Tibial nerve (tissue), 4 donors: ENCODE data around the gene SORBS1. TPM values are rescaled to one million over a fixed set of nuclear protein-coding genes. Genes with fewer than 3 reads are reported as not detected.
A peak's percentile ranks its signal among the peaks of the same experiment; 100 is the strongest.

Experiments used
- DNase-seq, 2 donors: peaks; one replicate each; pipeline ENCODE4 v3.0.0-alpha.2; 2019; ENCODE audit warnings: low spot score in 2 of 2
- H3K27ac ChIP-seq, 4 donors: fragments of 200-600 bp; sonication (generic) in 3 of 4; one replicate each; pipeline ENCODE4 v1.5.1; 2017 to 2019; ENCODE audit warnings: mild to moderate bottlenecking in 1 of 4
- H3K27me3 ChIP-seq, 2 donors: fragments of 200-600 bp; sonication (generic) in 1 of 2; one replicate each; pipeline versions ENCODE4 v1.5.1 to v1.6.0; 2017 to 2019
- H3K36me3 ChIP-seq, 3 donors: fragments of 200-600 bp; sonication (generic); one replicate each; pipeline ENCODE4 v1.5.1; 2018 to 2019
- H3K4me1 ChIP-seq, 4 donors: fragments of 200-600 bp; sonication (generic) in 3 of 4; one replicate each; pipeline ENCODE4 v1.5.1; 2017 to 2019
- H3K4me3 ChIP-seq, 4 donors: fragments of 200-600 bp; sonication (generic) in 3 of 4; one replicate each; pipeline ENCODE4 v1.5.1; 2017 to 2019; ENCODE audit warnings: mild to moderate bottlenecking in 1 of 4, moderate library complexity in 1 of 4
- H3K9me3 ChIP-seq, 4 donors: fragments of 200-600 bp; sonication (generic) in 3 of 4; one replicate each; pipeline ENCODE4 v1.5.1; 2017 to 2019
- CTCF ChIP-seq, 5 experiments: fragments of 200-600 bp in 3 of 5; fragments of 450-650 bp in 2 of 5; sonication (generic) in 3 of 5; IDR thresholded peaks; one replicate each; pipeline ENCODE4 v1.5.1; 2016 to 2019; ENCODE audit warnings: antibody characterized with exemption in 5 of 5, mild to moderate bottlenecking in 3 of 5, moderate library complexity in 2 of 5
- EP300 ChIP-seq, 2 donors: sonication (generic); formaldehyde crosslinking; IDR thresholded peaks; one replicate each; pipeline ENCODE4 v1.6.1; 2017; ENCODE audit warnings: antibody characterized with exemption in 2 of 2, mild to moderate bottlenecking in 1 of 2
- POLR2A ChIP-seq, 2 donors: fragments of 450-650 bp; IDR thresholded peaks; one replicate each; pipeline ENCODE4 v1.6.1; 2017; ENCODE audit warnings: antibody characterized with exemption in 2 of 2, mild to moderate bottlenecking in 2 of 2, moderate library complexity in 2 of 2
- WGBS, 2 donors: methylation state at CpG; one replicate each; pipeline ENCODE4 v1.1.5; 2018; 5-methylcytosine and 5-hydroxymethylcytosine counted together
- total RNA-seq, 4 donors: library from RNA; depleted of rRNA; stranded (reverse); fragments of >200 nt; gene quantifications; one replicate each; pipeline ENCODE4 v1.1.0, GENCODE V29; 2016

Gene SORBS1
- total RNA-seq, 4 donors from 2014 or later = 427 to 623 (median 567) TPM

GRCh38 chr10:95290461-95291364, 270.5 kb downstream of the SORBS1 start, which contains the start of gene PDLIM1:
TSS of gene PDLIM1 (minus strand) at chr10:95291003. CDS start at chr10:95290915, 88 bp downstream.
- peaks cover 0 to 17% of the 10 kb centered on the region in 2 donors for H3K27me3 ChIP-seq
- no peaks in the 10 kb centered on the region for H3K36me3 ChIP-seq
- H3K27ac ChIP-seq = peak within 1 kb of the TSS; percentile 30 to 94 (median 82)
- no peaks in the 10 kb centered on the region for H3K9me3 ChIP-seq
- peak within 1 kb of the TSS; percentile 60 to 85 (median 76) for H3K4me3 ChIP-seq
- 3 to 6% methylated on average over 20 to 67 of the region's 119 CpGs for WGBS, 2 donors
- DNase-seq = no peak
- H3K4me1 ChIP-seq = peaks cover 0 to 49% (median 10%) of the 10 kb centered on the region in 4 donors
- TF ChIP-seq EP300 (IDR thresholded peaks at IDR 0.05) (peak in 1 of 2 donors; percentile 75), CTCF (IDR thresholded peaks at IDR 0.05) (peak in 4 of 5 experiments; percentile 12 to 72 (median 41)), POLR2A (IDR thresholded peaks at IDR 0.05) (peak; percentile 39 to 63)

- H3K27ac ChIP-seq = peak overlapping the region; percentile 30 to 94 (median 82)
- peak overlapping the region; percentile 60 to 85 (median 76) for H3K4me3 ChIP-seq
- no peak for DNase-seq
- peaks cover 0 to 17% of the 10 kb centered on the region in 2 donors for H3K27me3 ChIP-seq
- TF ChIP-seq POLR2A (IDR thresholded peaks at IDR 0.05) (no peak), EP300 (IDR thresholded peaks at IDR 0.05) (no peak), CTCF (IDR thresholded peaks at IDR 0.05) (no peak)
- peaks cover 0 to 42% (median 7%) of the 10 kb centered on the region in 4 donors for H3K4me1 ChIP-seq
- H3K36me3 ChIP-seq = no peaks in the 10 kb centered on the region
- H3K9me3 ChIP-seq = no peaks in the 10 kb centered on the region
- 25 to 27% methylated on average over 14 of the region's 14 CpGs for WGBS, 2 donors
Measured at GRCh38 chr10:95289921-95290421, 271.2 kb downstream of the SORBS1 start.

GRCh38 chr10:95289003-95289920, 271.9 kb downstream of the SORBS1 start:
- Histone ChIP-seq H3K27ac (peak overlapping the region; percentile 30 to 94 (median 82)), H3K4me1 (peaks cover 0 to 36% (median 3%) of the 10 kb centered on the region in 4 donors), H3K4me3 (peak overlapping the region; percentile 60 to 85 (median 76)), H3K36me3 (no peaks in the 10 kb centered on the region), H3K9me3 (no peaks in the 10 kb centered on the region), H3K27me3 (peaks cover 0 to 17% of the 10 kb centered on the region in 2 donors)
- TF ChIP-seq POLR2A (IDR thresholded peaks at IDR 0.05) (no peak), CTCF (IDR thresholded peaks at IDR 0.05) (peak in 1 of 5 experiments; percentile 24), EP300 (IDR thresholded peaks at IDR 0.05) (peak in 1 of 2 donors; percentile 20)
- 73 to 78% methylated on average over 12 of the region's 12 CpGs for WGBS, 2 donors
- no peak for DNase-seq

GRCh38 chr10:95288303-95288702, 272.9 kb downstream of the SORBS1 start:
- Histone ChIP-seq H3K27ac (peak overlapping the region in 2 of 4 donors; percentile 89 to 94), H3K4me1 (peaks cover 0 to 34% (median 2%) of the 10 kb centered on the region in 4 donors), H3K36me3 (no peaks in the 10 kb centered on the region), H3K27me3 (peaks cover 0 to 17% of the 10 kb centered on the region in 2 donors), H3K9me3 (no peaks in the 10 kb centered on the region), H3K4me3 (peak overlapping the region in 1 of 4 donors; percentile 81)
- 78 to 84% methylated on average over 1 of the region's 1 CpG for WGBS, 2 donors
- TF ChIP-seq EP300 (IDR thresholded peaks at IDR 0.05) (no peak), POLR2A (IDR thresholded peaks at IDR 0.05) (no peak), CTCF (IDR thresholded peaks at IDR 0.05) (no peak)
- DNase-seq = no peak
